Naive thymus-derived CD8-positive, alpha-beta T cell (primary cell): ENCODE data around the gene PDZK1IP1. TPM values are rescaled to one million over a fixed set of nuclear protein-coding genes. Genes with fewer than 3 reads are reported as not detected.

Experiments used
- ATAC-seq, 2 donors: fragments of 150-1000 bp; cut with Tn5 transposase in 1 of 2; sonication (Bioruptor Pico), chemical (Tn5 transposase) in 1 of 2; 1 replicate in 1 of 2; 2 replicates in 1 of 2; pipeline ENCODE4 v1.10.0; 2021; ENCODE audit warnings: mild to moderate bottlenecking in 2 of 2, moderate library complexity in 2 of 2
- POLR2A ChIA-PET: fragments of 350-600 bp; sonication (Branson Sonifier 250); formaldehyde crosslinking; loops from one replicate; lab custom pipeline; 2021; ENCODE audit warnings: antibody characterized with exemption; lab: Charles Lee
- DNase-seq, 10 donors: peaks; one replicate each; pipeline versions ENCODE4 v3.0.0 to v3.0.0-alpha.2; 2020 to 2022
- H3K27ac Mint-ChIP-seq, 10 donors: one replicate each; pipeline ENCODE4 v1.8.0; 2020 to 2022; ENCODE audit warnings: mild to moderate bottlenecking in 10 of 10, mixed read lengths in 10 of 10, moderate library complexity in 4 of 10, inconsistent platforms in 1 of 10
- H3K27me3 Mint-ChIP-seq, 5 donors: one replicate each; pipeline ENCODE4 v1.8.0; 2021 to 2022; ENCODE audit warnings: mixed read lengths in 5 of 5
- H3K36me3 Mint-ChIP-seq, 3 donors: one replicate each; pipeline ENCODE4 v1.8.0; 2020 to 2022; ENCODE audit warnings: mixed read lengths in 3 of 3, mild to moderate bottlenecking in 2 of 3, inconsistent platforms in 1 of 3
- H3K4me1 Mint-ChIP-seq, 4 donors: one replicate each; pipeline ENCODE4 v1.8.0; 2021 to 2022; ENCODE audit warnings: mixed read lengths in 4 of 4
- H3K4me3 Mint-ChIP-seq, 10 donors: one replicate each; pipeline ENCODE4 v1.8.0; 2020 to 2022; ENCODE audit warnings: mild to moderate bottlenecking in 10 of 10, mixed read lengths in 10 of 10, moderate library complexity in 6 of 10, inconsistent platforms in 1 of 10
- H3K9me3 Mint-ChIP-seq, 9 donors: one replicate each; pipeline ENCODE4 v1.8.0; 2020 to 2022; ENCODE audit warnings: mixed read lengths in 9 of 9, mild to moderate bottlenecking in 3 of 9, inconsistent platforms in 1 of 9, moderate library complexity in 1 of 9
- polyA plus RNA-seq, 3 donors: library from polyadenylated mRNA; unstranded; fragments of 300-500 nt; fragmentation: Illumina TruSeq; gene quantifications; one replicate each; pipeline ENCODE4 v1.2.3, GENCODE V29; 2021
- total RNA-seq, 8 experiments: library from RNA in 2 of 8; stranded (reverse) in 2 of 8; gene quantifications; one replicate each; pipeline ENCODE4 v1.2.3 and lab custom pipeline; 2021 to 2026

PDZK1IP1 gene
- total and polyA plus RNA-seq, 5 experiments from 2014 or later: not detected

- peaks cover 10 to 11% (median 11%) of the 10 kb centered on the region in 4 donors for H3K4me1 Mint-ChIP-seq
- DNase-seq: no peak
- H3K27ac Mint-ChIP-seq: no peak overlapping the region
- peak overlapping the region in 1 of 10 donors; percentile 56 for H3K4me3 Mint-ChIP-seq
- POLR2A ChIA-PET: no interaction called here
- no peak for ATAC-seq
- no peaks in the 10 kb centered on the region for H3K9me3 Mint-ChIP-seq
- no peaks in the 10 kb centered on the region for H3K36me3 Mint-ChIP-seq
- peaks cover 17 to 84% (median 52%) of the 10 kb centered on the region in 5 donors for H3K27me3 Mint-ChIP-seq
Measured at GRCh38 chr1:47181095-47181954, 8.5 kb downstream of the PDZK1IP1 start.

DNA sequence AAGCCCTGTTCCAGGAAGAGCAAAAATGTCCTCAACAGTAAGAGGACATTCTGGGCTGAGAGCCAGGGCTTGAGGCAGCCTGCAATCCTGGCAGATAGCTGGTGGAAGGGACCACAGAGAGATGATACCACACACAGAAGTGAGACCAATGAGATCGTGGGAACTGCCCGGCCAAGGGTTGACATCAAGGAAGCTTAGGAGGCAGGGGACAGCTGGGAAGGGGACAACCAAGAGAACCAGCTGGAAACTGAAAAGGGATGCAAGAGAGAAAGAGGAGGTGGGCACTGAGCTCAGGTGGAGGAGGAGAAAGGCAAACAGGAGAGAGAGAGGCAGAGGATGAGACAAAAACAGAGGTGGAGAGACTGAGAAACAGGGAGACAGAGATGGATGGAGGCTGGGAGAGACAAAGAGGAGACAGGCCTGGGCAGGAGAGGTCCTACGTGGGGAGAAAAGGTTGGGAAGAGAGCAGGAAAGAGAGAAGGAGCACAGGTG, 9.2 kb downstream of the PDZK1IP1 start:
- ATAC-seq (no peak), DNase-seq (no peak)
- Mint-ChIP-seq H3K9me3 (no peaks in the 10 kb centered on the region), H3K36me3 (no peaks in the 10 kb centered on the region), H3K27ac (peak overlapping the region in 1 of 10 donors; percentile 53), H3K27me3 (peaks cover 17 to 84% (median 56%) of the 10 kb centered on the region in 5 donors), H3K4me3 (peak overlapping the region in 1 of 10 donors; percentile 56), H3K4me1 (peaks cover 10 to 13% (median 12%) of the 10 kb centered on the region in 4 donors)
- POLR2A ChIA-PET: no interaction called here

- Mint-ChIP-seq H3K27ac (no peak overlapping the region), H3K36me3 (no peaks in the 10 kb centered on the region), H3K4me3 (peak overlapping the region in 4 of 10 donors; percentile 3 to 73 (median 34)), H3K4me1 (peaks cover 11 to 18% (median 14%) of the 10 kb centered on the region in 4 donors), H3K27me3 (peaks cover 17 to 84% (median 54%) of the 10 kb centered on the region in 5 donors), H3K9me3 (no peaks in the 10 kb centered on the region)
- POLR2A ChIA-PET: no interaction called here
- DNase-seq (no peak), ATAC-seq (no peak)
Measured at GRCh38 chr1:47179988-47180563, 9.8 kb downstream of the PDZK1IP1 start.

DNA sequence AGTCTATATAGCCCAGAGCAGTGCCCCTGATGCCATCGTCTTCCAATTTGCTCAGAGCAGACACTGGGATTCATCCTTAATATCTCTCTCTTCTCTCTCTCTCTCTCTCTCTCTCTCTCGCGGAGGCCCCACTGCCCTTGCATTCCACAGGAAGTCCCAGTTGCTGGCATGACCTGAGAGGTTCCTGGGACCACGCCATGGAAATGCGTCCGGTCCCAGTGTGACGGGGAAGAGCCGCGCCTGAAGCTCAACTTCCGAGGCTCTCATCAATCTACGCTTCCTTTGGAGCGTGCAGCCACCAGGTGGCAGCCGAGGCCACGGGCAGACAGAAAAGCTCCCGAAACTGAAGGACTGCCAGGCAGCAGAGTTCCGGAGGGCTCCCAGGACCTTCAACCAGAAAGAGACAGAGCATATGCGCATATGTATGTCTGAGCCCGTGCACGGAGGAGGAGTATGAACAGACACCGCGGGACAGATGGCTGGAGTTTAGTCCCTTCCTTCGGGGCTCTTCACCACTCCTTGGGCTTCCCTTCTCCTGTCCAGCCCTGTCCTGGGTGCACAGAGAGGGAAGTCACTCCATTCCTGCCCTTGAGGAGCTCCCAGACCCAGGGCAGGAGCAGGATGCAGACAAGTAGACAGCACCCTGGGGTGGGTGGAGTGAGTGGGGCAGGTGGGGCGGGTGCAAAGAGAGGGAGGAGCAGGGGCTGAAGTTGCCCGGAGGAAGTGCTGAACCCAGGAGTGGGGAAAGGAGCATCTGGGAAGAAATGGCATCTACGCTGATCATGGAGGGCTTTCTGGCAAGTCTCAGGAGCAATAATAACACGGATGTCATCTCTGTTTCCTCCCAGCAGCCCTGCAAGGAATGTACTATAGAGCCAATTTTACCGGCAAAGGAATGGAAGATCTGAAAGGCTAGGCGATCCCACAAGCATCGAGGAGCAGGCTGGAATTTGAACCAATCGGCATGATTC, 10.5 kb downstream of the PDZK1IP1 start:
- Mint-ChIP-seq H3K4me1 (peaks cover 11 to 20% (median 14%) of the 10 kb centered on the region in 4 donors), H3K27ac (peak overlapping the region in 4 of 10 donors; percentile 54 to 96 (median 84)), H3K36me3 (no peaks in the 10 kb centered on the region), H3K9me3 (no peaks in the 10 kb centered on the region), H3K4me3 (peak overlapping the region; percentile 62 to 92 (median 78)), H3K27me3 (peaks cover 17 to 84% (median 51%) of the 10 kb centered on the region in 5 donors)
- peak; percentile 71 to 72 for ATAC-seq
- POLR2A ChIA-PET: no interaction called here
- peak; percentile 36 to 74 (median 52) for DNase-seq

GRCh38 chr1:47178654-47179016, 11.2 kb downstream of the PDZK1IP1 start:
- Mint-ChIP-seq H3K4me3 (peak overlapping the region in 3 of 10 donors; percentile 62 to 92 (median 89)), H3K27me3 (peaks cover 17 to 89% (median 55%) of the 10 kb centered on the region in 5 donors)

GRCh38 chr1:47178020-47178419, 11.8 kb downstream of the PDZK1IP1 start:
- Mint-ChIP-seq H3K4me1 (peaks cover 11 to 20% (median 14%) of the 10 kb centered on the region in 4 donors), H3K27ac (no peak overlapping the region), H3K9me3 (peaks cover 0 to 1% (median 0%) of the 10 kb centered on the region in 9 donors), H3K27me3 (peaks cover 18 to 89% (median 55%) of the 10 kb centered on the region in 5 donors), H3K36me3 (no peaks in the 10 kb centered on the region), H3K4me3 (no peak overlapping the region)
- no peak for DNase-seq
- POLR2A ChIA-PET: no interaction called here
- ATAC-seq: no peak

More at GRCh38 chr1:47178654-47179016, 11.2 kb downstream of the PDZK1IP1 start:
- no peak for ATAC-seq
- Mint-ChIP-seq H3K36me3 (no peaks in the 10 kb centered on the region), H3K9me3 (peaks cover 0 to 1% (median 0%) of the 10 kb centered on the region in 9 donors), H3K27ac (peak overlapping the region in 2 of 10 donors; percentile 84 to 96), H3K4me1 (peaks cover 11 to 20% (median 14%) of the 10 kb centered on the region in 4 donors)
- POLR2A ChIA-PET: no interaction called here
- DNase-seq: no peak

DNA sequence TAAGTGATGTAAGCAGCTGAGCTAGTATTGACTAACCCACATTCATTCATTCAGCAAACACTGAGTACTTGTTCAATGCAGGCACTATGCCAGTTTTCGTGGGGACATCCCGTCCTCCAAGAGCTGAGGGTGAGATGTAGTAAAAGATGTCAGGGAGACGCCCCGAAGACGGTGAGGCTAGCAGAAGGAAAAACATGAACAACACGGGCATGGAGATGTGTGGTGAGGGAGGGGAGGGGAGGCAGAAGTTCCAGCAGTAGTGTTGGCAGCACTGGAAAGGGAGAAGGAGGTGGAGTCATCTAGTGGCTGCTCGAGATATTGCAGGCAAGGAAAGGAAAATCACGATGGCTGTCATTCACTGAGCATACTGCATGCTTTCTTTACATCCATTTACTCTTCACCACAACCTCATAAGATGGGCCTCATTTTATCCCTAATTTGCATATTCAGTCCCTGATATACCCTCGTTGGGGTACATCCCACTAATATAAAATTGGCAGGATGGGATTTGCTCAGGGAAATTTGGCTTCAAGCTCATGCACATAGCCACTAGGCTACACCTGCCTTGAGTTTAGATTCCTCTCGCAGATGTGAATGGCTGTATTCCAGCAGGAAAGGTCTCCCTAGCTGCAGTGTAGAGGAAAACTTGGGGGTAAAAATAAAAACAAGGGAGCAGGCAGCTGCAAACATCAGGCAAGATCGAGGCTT, 14.5 kb downstream of the PDZK1IP1 start:
- ATAC-seq: peak; percentile 53 to 59
- peaks cover 18 to 66% (median 41%) of the 10 kb centered on the region in 5 donors for H3K27me3 Mint-ChIP-seq
- POLR2A ChIA-PET: no interaction called here
- no peak overlapping the region for H3K4me3 Mint-ChIP-seq
- H3K4me1 Mint-ChIP-seq: peaks cover 9 to 20% (median 12%) of the 10 kb centered on the region in 4 donors
- H3K36me3 Mint-ChIP-seq: no peaks in the 10 kb centered on the region
- no peak overlapping the region for H3K27ac Mint-ChIP-seq
- DNase-seq: peak in 6 of 10 donors; percentile 11 to 40 (median 30)
- H3K9me3 Mint-ChIP-seq: peaks cover 0 to 7% (median 1%) of the 10 kb centered on the region in 9 donors

DNA sequence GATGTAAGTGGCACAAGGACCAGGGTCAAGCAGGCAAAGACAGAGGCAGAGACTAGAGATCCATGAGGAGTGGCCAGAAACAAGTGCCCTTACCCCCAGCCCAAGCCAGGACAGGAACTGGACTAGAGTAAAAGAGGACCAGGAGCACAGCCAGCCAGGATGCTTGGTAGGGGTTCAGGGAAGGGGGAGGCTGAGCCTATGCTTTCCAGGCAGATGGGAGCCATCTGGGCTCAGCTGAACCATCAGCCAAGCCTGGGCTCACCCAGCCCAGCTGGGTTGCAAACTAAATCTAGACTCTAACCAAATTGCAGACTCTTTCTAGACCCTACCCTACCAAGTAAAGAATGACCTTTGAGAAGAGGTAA, 15.2 kb downstream of the PDZK1IP1 start:
- Mint-ChIP-seq H3K9me3 (peaks cover 0 to 7% (median 1%) of the 10 kb centered on the region in 9 donors), H3K27me3 (peaks cover 14 to 58% (median 37%) of the 10 kb centered on the region in 5 donors), H3K4me3 (no peak overlapping the region), H3K4me1 (peaks cover 7 to 18% (median 11%) of the 10 kb centered on the region in 4 donors), H3K27ac (no peak overlapping the region), H3K36me3 (no peaks in the 10 kb centered on the region)
- no peak for DNase-seq
- ATAC-seq: no peak
- POLR2A ChIA-PET: no interaction called here

- H3K4me1 Mint-ChIP-seq: peaks cover 0 to 9% (median 4%) of the 10 kb centered on the region in 4 donors
- POLR2A ChIA-PET: no interaction called here
- DNase-seq: no peak
- no peak overlapping the region for H3K4me3 Mint-ChIP-seq
- no peak overlapping the region for H3K27ac Mint-ChIP-seq
- H3K27me3 Mint-ChIP-seq: peaks cover 12 to 57% (median 33%) of the 10 kb centered on the region in 5 donors
- H3K9me3 Mint-ChIP-seq: peaks cover 0 to 9% (median 3%) of the 10 kb centered on the region in 9 donors
- ATAC-seq: no peak
- H3K36me3 Mint-ChIP-seq: no peaks in the 10 kb centered on the region
Measured at GRCh38 chr1:47172782-47173181, 17.1 kb downstream of the PDZK1IP1 start.

- ATAC-seq (no peak), DNase-seq (no peak)
- Mint-ChIP-seq H3K4me1 (no peaks in the 10 kb centered on the region), H3K36me3 (no peaks in the 10 kb centered on the region), H3K4me3 (no peak overlapping the region), H3K27me3 (peaks cover 25 to 64% (median 39%) of the 10 kb centered on the region in 5 donors), H3K27ac (no peak overlapping the region), H3K9me3 (peaks cover 0 to 10% (median 2%) of the 10 kb centered on the region in 9 donors)
- POLR2A ChIA-PET: no interaction called here
Measured at GRCh38 chr1:47164552-47164951, 25.3 kb downstream of the PDZK1IP1 start.

DNA sequence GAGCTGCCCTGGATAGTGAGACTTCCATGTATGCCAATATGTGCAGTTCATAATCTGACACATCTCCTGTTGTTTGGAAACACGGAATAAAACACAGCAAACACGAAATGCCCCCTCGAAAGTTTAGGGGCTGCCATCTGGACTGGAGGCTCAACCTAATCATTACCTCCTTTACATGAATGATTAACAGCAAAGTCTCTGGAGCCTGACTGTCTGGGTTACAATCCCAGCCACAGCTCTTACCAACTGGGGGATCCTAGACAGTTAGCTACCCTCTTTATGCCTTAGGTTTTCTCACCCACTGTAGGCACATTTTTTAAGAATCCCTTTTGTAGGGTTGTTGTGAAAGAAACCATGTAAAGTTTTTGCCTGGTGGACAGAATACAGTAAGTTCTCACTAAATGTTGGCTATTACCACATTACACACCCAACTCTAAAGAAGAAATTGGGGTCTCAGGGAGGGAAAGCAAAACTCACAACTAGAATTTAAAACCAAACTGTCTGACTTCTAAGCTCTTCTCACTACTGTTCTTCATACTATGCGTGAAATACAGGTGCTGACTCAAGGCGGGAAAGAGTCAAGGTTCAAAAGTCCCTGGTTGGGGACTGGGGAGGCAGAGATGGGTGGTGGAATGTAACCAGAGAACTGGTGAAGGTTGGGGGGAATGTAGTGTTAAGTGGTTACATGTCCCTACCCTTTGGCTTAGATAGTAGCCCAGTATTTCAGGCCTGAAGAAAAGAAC, 28.4 kb downstream of the PDZK1IP1 start:
- peaks cover 0 to 10% (median 2%) of the 10 kb centered on the region in 9 donors for H3K9me3 Mint-ChIP-seq
- H3K36me3 Mint-ChIP-seq: no peaks in the 10 kb centered on the region
- ATAC-seq: no peak
- no peak for DNase-seq
- peaks cover 17 to 36% (median 20%) of the 10 kb centered on the region in 5 donors for H3K27me3 Mint-ChIP-seq
- H3K4me3 Mint-ChIP-seq: no peak overlapping the region
- H3K4me1 Mint-ChIP-seq: no peaks in the 10 kb centered on the region
- POLR2A ChIA-PET: no interaction called here
- no peak overlapping the region for H3K27ac Mint-ChIP-seq
